Body of pancreas (tissue), 4 donors: ENCODE data around the gene MLN. TPM values are rescaled to one million over a fixed set of nuclear protein-coding genes. Genes with fewer than 3 reads are reported as not detected.

ENCODE experiments used
- ATAC-seq: fragments of 150-250 bp; one replicate; pipeline ENCODE4 v1.9.1; 2016
- DNase-seq, 4 donors: peaks; one replicate each; pipeline ENCODE4 v3.0.0-alpha.2; 2019
- H3K27ac ChIP-seq, 4 donors: fragments of 200-600 bp; sonication (generic); 1 replicate in 3 of 4; 2 replicates in 1 of 4; pipeline versions ENCODE4 v1.5.1 to v1.6.1; 2016 to 2019; ENCODE audit warnings: mild to moderate bottlenecking in 1 of 4, mixed read lengths in 1 of 4, moderate library complexity in 1 of 4
- H3K27me3 ChIP-seq, 2 donors: fragments of 200-600 bp; sonication (generic); one replicate each; pipeline ENCODE4 v1.6.0; 2016; ENCODE audit warnings: mild to moderate bottlenecking in 1 of 2
- H3K36me3 ChIP-seq, 2 donors: fragments of 200-600 bp; sonication (generic); replicated peaks in 1 of 2; 2 replicates each; pipeline ENCODE4 v1.5.1; 2016; ENCODE audit warnings: low read depth in 2 of 2; ENCODE audit not compliant: insufficient read depth in 1 of 2
- H3K4me1 ChIP-seq: fragments of 200-600 bp; sonication (generic); one replicate; pipeline ENCODE4 v1.6.0; 2016
- H3K4me3 ChIP-seq, 2 donors: fragments of 200-600 bp; sonication (generic); 1 replicate in 1 of 2; 2 replicates in 1 of 2; pipeline ENCODE4 v1.5.1; 2016 to 2019
- H3K9me3 ChIP-seq, 3 donors: fragments of 200-600 bp; sonication (generic); 1 replicate in 2 of 3; 2 replicates in 1 of 3; pipeline ENCODE4 v1.5.1; 2016
- POLR2A ChIP-seq, 3 donors: fragments of 450-650 bp; IDR thresholded peaks; one replicate each; pipeline ENCODE4 v1.6.1; 2016; ENCODE audit warnings: antibody characterized with exemption in 3 of 3, mild to moderate bottlenecking in 2 of 3
- WGBS, 2 donors: methylation state at CpG; one replicate each; pipeline ENCODE4 v1.1.5; 2017; 5-methylcytosine and 5-hydroxymethylcytosine counted together
- intact Hi-C: fragments of 100-400 bp; cut with DNase I; formaldehyde crosslinking; loops from one replicate; pipeline ENCODE4 v1.15.1; 2023
- total RNA-seq, 2 donors: library from RNA; depleted of rRNA; stranded (reverse); fragments of >200 nt; gene quantifications; one replicate each; pipeline ENCODE4 v1.1.0, GENCODE V29; 2016
- TF ChIP-seq, protein P1 (sequence below), 7 experiments: fragments of 450-650 bp in 4 of 7; fragments of 200-600 bp in 3 of 7; sonication (generic) in 3 of 7; IDR thresholded peaks; one replicate each; pipeline ENCODE4 v1.5.1; 2016 to 2019; ENCODE audit warnings: antibody characterized with exemption in 7 of 7

MLN gene
- total RNA-seq, 2 donors from 2014 or later = not detected

DNA sequence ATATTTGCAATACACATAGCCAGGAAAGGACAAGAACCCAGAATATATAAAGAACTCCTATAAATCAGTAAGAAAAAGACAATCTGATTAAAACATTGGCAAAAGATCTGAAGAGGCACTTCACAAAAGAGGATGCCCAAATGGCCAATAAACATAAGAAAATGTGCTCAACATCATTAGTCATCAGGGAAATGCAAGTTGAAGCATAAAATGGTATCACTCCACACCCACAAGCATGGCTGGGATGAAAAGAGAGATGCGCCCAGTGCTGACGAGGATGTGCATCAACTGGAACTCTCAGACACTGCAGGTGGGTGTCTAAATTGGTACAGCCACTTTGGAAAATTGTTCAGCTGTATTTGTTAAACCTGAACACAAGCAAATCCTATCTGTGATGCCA lies 42.4 kb upstream of the MLN start:
- WGBS, 2 donors = 78% methylated on average over 2 of the region's 2 CpGs
- no peaks in the 10 kb centered on the region for H3K36me3 ChIP-seq
- H3K27ac ChIP-seq = no peak overlapping the region
- DNase-seq (no peak), ATAC-seq (no peak)
- no peaks in the 10 kb centered on the region for H3K27me3 ChIP-seq
- H3K9me3 ChIP-seq = no peaks in the 10 kb centered on the region
- TF ChIP-seq, protein P1, sequence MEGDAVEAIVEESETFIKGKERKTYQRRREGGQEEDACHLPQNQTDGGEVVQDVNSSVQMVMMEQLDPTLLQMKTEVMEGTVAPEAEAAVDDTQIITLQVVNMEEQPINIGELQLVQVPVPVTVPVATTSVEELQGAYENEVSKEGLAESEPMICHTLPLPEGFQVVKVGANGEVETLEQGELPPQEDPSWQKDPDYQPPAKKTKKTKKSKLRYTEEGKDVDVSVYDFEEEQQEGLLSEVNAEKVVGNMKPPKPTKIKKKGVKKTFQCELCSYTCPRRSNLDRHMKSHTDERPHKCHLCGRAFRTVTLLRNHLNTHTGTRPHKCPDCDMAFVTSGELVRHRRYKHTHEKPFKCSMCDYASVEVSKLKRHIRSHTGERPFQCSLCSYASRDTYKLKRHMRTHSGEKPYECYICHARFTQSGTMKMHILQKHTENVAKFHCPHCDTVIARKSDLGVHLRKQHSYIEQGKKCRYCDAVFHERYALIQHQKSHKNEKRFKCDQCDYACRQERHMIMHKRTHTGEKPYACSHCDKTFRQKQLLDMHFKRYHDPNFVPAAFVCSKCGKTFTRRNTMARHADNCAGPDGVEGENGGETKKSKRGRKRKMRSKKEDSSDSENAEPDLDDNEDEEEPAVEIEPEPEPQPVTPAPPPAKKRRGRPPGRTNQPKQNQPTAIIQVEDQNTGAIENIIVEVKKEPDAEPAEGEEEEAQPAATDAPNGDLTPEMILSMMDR (IDR thresholded peaks at IDR 0.05) = no peak
- no peak for TF ChIP-seq POLR2A (IDR thresholded peaks at IDR 0.05)
- no peaks in the 10 kb centered on the region for H3K4me1 ChIP-seq
- intact Hi-C loops = no loop called here
- H3K4me3 ChIP-seq = no peak overlapping the region

DNA sequence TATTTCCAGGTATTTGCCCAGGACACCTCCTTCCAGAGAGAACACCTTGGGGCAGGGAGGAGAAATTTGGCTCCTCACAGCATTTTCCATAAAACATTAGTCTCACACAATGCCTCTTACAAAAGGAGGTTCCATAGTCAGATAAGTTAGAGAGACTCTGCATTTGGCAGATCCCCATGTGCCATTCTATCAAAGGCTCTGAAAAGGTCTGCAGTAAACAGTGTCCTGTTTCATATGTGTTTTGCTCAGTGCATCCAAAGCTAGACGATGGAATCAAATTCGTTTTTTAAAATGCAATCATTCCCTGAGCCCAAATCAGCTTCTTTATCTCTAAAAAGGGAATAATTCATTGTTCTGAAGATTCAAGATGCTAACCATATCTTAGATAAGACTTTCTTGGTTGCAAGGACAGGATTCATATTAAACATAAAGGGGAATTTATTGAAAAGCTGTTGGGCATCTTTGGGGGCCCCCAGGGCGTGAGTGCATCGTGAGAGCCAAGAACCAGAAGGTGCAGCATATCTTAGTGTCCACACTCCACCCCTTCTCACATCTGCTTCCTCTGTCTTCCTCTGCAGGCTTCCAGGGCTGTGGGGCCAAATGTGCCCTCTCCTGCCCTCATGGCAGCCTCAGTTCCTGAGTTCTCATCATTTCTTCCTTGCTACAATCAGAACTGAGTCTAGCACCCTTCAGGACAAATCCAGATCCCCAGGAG lies 41.4 kb upstream of the MLN start:
- intact Hi-C loops = no loop called here
- H3K36me3 ChIP-seq = no peaks in the 10 kb centered on the region
- no peak for ATAC-seq
- H3K9me3 ChIP-seq = no peaks in the 10 kb centered on the region
- no peak overlapping the region for H3K27ac ChIP-seq
- no peak overlapping the region for H3K4me3 ChIP-seq
- no peaks in the 10 kb centered on the region for H3K27me3 ChIP-seq
- 45 to 51% methylated on average over 4 of the region's 4 CpGs for WGBS, 2 donors
- peaks cover 10% of the 10 kb centered on the region for H3K4me1 ChIP-seq
- no peak for DNase-seq
- TF ChIP-seq, protein P1 (IDR thresholded peaks at IDR 0.05) = no peak
- TF ChIP-seq POLR2A (IDR thresholded peaks at IDR 0.05) = no peak

DNA sequence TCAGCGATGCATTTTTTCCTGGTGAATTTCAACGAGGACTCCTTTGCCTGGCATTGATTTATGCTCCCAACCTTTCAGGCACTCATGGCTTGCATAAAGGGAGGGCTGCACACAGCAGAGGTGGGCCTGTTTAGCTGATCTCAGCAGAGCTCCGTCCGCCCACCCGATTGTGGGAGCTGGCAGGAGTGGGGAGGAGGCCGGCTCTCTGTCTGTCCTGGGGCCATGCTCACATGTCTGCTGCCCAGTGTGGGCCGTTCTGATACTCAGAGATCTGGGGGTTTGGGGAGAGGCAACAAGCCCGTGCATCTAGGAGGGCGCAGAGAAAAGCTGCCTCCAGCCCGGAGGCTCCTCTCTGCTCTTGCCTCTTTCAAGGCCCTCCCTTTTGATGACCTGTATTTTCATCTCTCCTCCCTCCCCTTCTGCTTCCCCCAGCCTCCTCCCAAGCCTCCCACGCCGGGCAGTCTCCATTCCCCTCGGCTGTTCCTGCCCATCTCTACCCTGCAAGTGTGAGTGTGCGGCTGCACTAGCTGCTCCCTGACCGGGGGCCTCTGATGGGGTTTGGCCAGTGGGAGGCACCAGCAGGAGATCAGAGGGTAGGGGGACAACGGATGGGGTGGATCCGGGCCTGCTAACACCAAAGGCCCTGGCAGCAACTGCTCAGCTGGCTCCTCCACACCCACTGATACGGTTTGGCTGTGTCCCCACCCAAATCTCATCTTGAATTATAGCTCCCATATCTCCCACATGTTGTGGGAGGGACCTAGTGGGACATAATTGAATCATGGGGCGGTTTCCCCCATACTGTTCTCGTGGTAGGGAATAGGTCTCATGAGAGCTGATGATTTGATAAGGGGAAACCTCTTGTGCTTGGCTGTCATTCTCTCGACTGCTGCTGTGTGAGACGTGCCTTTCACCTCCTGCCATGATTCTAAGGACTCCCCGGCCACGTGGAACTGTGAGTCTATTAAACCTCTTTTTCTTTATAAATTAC lies 39.6 kb upstream of the MLN start:
- Histone ChIP-seq H3K27me3 (no peaks in the 10 kb centered on the region), H3K4me1 (peaks cover 10% of the 10 kb centered on the region), H3K4me3 (no peak overlapping the region), H3K27ac (no peak overlapping the region), H3K9me3 (no peaks in the 10 kb centered on the region), H3K36me3 (no peaks in the 10 kb centered on the region)
- TF ChIP-seq POLR2A (IDR thresholded peaks at IDR 0.05) = no peak
- TF ChIP-seq, protein P1 (IDR thresholded peaks at IDR 0.05) = no peak
- DNase-seq = no peak
- intact Hi-C loops = no loop called here
- WGBS, 2 donors = 71 to 74% methylated on average over 22 to 24 of the region's 24 CpGs
- ATAC-seq = no peak

DNA sequence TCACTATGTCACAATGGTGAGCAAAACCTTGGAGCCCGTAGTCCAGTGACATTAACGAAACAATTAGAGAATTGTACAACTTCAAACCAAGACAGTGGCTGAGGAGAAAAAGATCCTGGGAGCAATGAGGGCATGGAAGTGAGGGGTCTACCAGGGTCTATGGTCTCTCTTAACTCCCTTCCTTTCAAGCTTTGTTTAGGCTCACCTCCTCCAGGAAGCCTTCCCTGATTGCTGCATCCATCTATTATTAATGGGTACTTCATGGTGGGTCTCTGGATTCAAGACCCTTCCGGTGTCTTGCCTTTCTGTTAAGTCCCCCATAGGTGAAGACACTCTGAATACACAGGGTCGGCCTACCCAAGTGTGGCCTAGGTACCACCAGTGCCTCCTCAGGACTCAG lies 38.1 kb upstream of the MLN start:
- Histone ChIP-seq H3K9me3 (no peaks in the 10 kb centered on the region), H3K36me3 (no peaks in the 10 kb centered on the region), H3K4me3 (no peak overlapping the region), H3K4me1 (peaks cover 10% of the 10 kb centered on the region), H3K27ac (no peak overlapping the region), H3K27me3 (no peaks in the 10 kb centered on the region)
- ATAC-seq (no peak), DNase-seq (no peak)
- 87% methylated on average over 4 of the region's 4 CpGs for WGBS, 2 donors
- intact Hi-C loops = no loop called here
- TF ChIP-seq, protein P1 (IDR thresholded peaks at IDR 0.05) = no peak
- TF ChIP-seq POLR2A (IDR thresholded peaks at IDR 0.05) = no peak
